ENCODE results near the gene MC5R.
"Not testable (repeated sequence)": the region's sequence is repeated elsewhere in the genome, so short reads cannot be mapped to it uniquely, and the experiment has no call there.

The MC5R gene

GRCh38 chr18:13849791-13850190, 25.8 kb downstream of the MC5R start:
- no peak for DNase-seq (ENCODE audit: low read depth)

GRCh38 chr18:13862898-13863297, 38.9 kb downstream of the MC5R start:
- DNase-seq (ENCODE audit: low read depth), result not testable (repeated sequence)

GRCh38 chr18:13868501-13869271, 44.7 kb downstream of the MC5R start:
- DNase-seq (ENCODE audit: low read depth), result no peak

- no peak for DNase-seq (ENCODE audit: low read depth)
These were observed 47.8 kb downstream of the MC5R start for GRCh38 chr18:13871701-13872100.

GRCh38 chr18:13872373-13872772, 48.4 kb downstream of the MC5R start:
- DNase-seq (ENCODE audit: low read depth), result no peak

GRCh38 chr18:13872932-13873331, 49.0 kb downstream of the MC5R start:
- DNase-seq (ENCODE audit: low read depth), result no peak

- DNase-seq (ENCODE audit: low read depth), result no peak
These were observed 50.6 kb downstream of the MC5R start for GRCh38 chr18:13874558-13874957.
